HepG2 (cell line): ENCODE data around the gene PARN. TPM values are rescaled to one million over a fixed set of nuclear protein-coding genes. Genes with fewer than 3 reads are reported as not detected.

ENCODE experiments used
- AHR ChIP-seq: IDR thresholded peaks from 2 replicates; pipeline ENCODE4 v1.6.1; 2018; ENCODE audit warnings: missing genetic modification reagents, missing compliant biosample characterization
- ATF7 ChIP-seq, 2 experiments: fragments of 450-650 bp in 1 of 2; sonication (generic) in 1 of 2; formaldehyde crosslinking in 1 of 2; IDR thresholded peaks; 2 replicates each; pipeline versions ENCODE4 v1.4.0 to v1.6.1; 2016 to 2020; ENCODE audit warnings: antibody characterized with exemption in 1 of 2, mild to moderate bottlenecking in 1 of 2, missing genetic modification reagents in 1 of 2
- CHCHD3 ChIP-seq: sonication (generic); formaldehyde crosslinking; IDR thresholded peaks from 2 replicates; pipeline ENCODE4 v1.8.0; 2022; ENCODE audit warnings: mild to moderate bottlenecking, missing genetic modification reagents, moderate library complexity
- HIVEP1 ChIP-seq: sonication (generic); formaldehyde crosslinking; IDR thresholded peaks from 2 replicates; pipeline ENCODE4 v1.4.0; 2020; ENCODE audit warnings: mild to moderate bottlenecking, missing genetic modification reagents
- IRX3 ChIP-seq: sonication (generic); formaldehyde crosslinking; IDR thresholded peaks from 2 replicates; pipeline ENCODE4 v1.8.1; 2023; ENCODE audit warnings: mild to moderate bottlenecking, low read depth, missing genetic modification reagents, borderline replicate concordance
- KAT2B ChIP-seq: fragments of 150-350 bp; IDR thresholded peaks from 2 replicates; pipeline ENCODE4 v1.6.1; 2014; ENCODE audit warnings: low read depth, low read length, borderline replicate concordance
- KLF12 ChIP-seq: sonication (generic); formaldehyde crosslinking; IDR thresholded peaks from 2 replicates; pipeline ENCODE4 v1.4.0; 2020; ENCODE audit warnings: missing genetic modification reagents, borderline replicate concordance
- PCBP1 ChIP-seq: fragments of 200-400 bp; formaldehyde crosslinking; IDR thresholded peaks from 2 replicates; pipeline ENCODE4 v1.6.1; 2017; ENCODE audit warnings: mild to moderate bottlenecking, low read depth, low read length, borderline replicate concordance
- PRMT3 ChIP-seq: sonication (generic); formaldehyde crosslinking; IDR thresholded peaks from 2 replicates; pipeline ENCODE4 v1.8.1; 2022; ENCODE audit warnings: low read depth, mild to moderate bottlenecking, moderate library complexity, missing genetic modification reagents, borderline replicate concordance
- SNAPC2 ChIP-seq: sonication (generic); formaldehyde crosslinking; IDR thresholded peaks from 2 replicates; pipeline ENCODE4 v1.8.1; 2022; ENCODE audit warnings: mild to moderate bottlenecking, missing genetic modification reagents
- SYNCRIP ChIP-seq: fragments of 200-400 bp; formaldehyde crosslinking; IDR thresholded peaks from 2 replicates; pipeline ENCODE4 v1.6.1; 2018; ENCODE audit warnings: mild to moderate bottlenecking, low read depth, low read length; ENCODE audit not compliant: insufficient read depth
- TEAD2 ChIP-seq: sonication (generic); formaldehyde crosslinking; IDR thresholded peaks from 2 replicates; pipeline ENCODE4 v1.9.0; 2021; ENCODE audit warnings: missing genetic modification reagents
- ZNF20 ChIP-seq: sonication (generic); formaldehyde crosslinking; IDR thresholded peaks from 2 replicates; pipeline ENCODE4 v1.4.0; 2020; ENCODE audit warnings: mild to moderate bottlenecking, moderate library complexity, missing genetic modification reagents
- ZNF543 ChIP-seq: sonication (generic); formaldehyde crosslinking; IDR thresholded peaks from 2 replicates; pipeline ENCODE4 v1.4.0; 2020; ENCODE audit warnings: mild to moderate bottlenecking, missing genetic modification reagents
- ZNF781 ChIP-seq: sonication (generic); formaldehyde crosslinking; IDR thresholded peaks from 2 replicates; pipeline ENCODE4 v1.5.1; 2020; ENCODE audit warnings: borderline replicate concordance, mild to moderate bottlenecking, missing genetic modification reagents; ENCODE audit errors: not compliant biosample characterization
- polyA plus RNA-seq, 8 experiments: library from polyadenylated mRNA; depleted of rRNA in 3 of 8; stranded (reverse) in 7 of 8; unstranded in 1 of 8; fragments of >200 nt; fragmentation: Illumina TruSeq in 4 of 8; extraction: Trizol in 4 of 8; gene quantifications; 2 replicates each; pipeline versions ENCODE4 v1.2.1 to v1.2.3, GENCODE V29; 2011 to 2016; ENCODE audit warnings: low read depth in 4 of 8, missing spikeins in 1 of 8, mixed read lengths in 1 of 8; ENCODE audit not compliant: insufficient read depth in 1 of 8
- total RNA-seq, 5 experiments: library from RNA; depleted of rRNA; stranded (reverse); fragments of >200 nt; fragmentation: Illumina TruSeq; extraction: Trizol; gene quantifications; 2 replicates each; pipeline ENCODE4 v1.2.3, GENCODE V29; 2016; ENCODE audit warnings: low read depth in 1 of 5
- TF ChIP-seq, protein P1 (sequence below): sonication (generic); formaldehyde crosslinking; IDR thresholded peaks from 2 replicates; pipeline ENCODE4 v1.4.0; 2020; ENCODE audit warnings: mild to moderate bottlenecking, missing genetic modification reagents
- TF ChIP-seq, protein P2 (sequence below): sonication (generic); formaldehyde crosslinking; IDR thresholded peaks from 2 replicates; pipeline ENCODE4 v1.4.0; 2020; ENCODE audit warnings: missing genetic modification reagents, mild to moderate bottlenecking, borderline replicate concordance
- TF ChIP-seq, protein P3 (sequence below): sonication (generic); IDR thresholded peaks from 2 replicates; pipeline ENCODE4 v1.6.1; 2016; ENCODE audit warnings: low read depth, borderline replicate concordance
- TF ChIP-seq, protein P4 (sequence below): sonication (generic); formaldehyde crosslinking; IDR thresholded peaks from 2 replicates; pipeline ENCODE4 v1.8.1; 2023; ENCODE audit warnings: mild to moderate bottlenecking, missing genetic modification reagents
- TF ChIP-seq, protein P5 (sequence below): sonication (generic); formaldehyde crosslinking; IDR thresholded peaks from 2 replicates; pipeline ENCODE4 v1.8.1; 2023; ENCODE audit warnings: mild to moderate bottlenecking, moderate library complexity, missing genetic modification reagents

PARN gene
- total and polyA plus RNA-seq, 2 of the 13 experiments (the other 11 are each of a cell fraction or from before 2014, with no cell fraction given) = 13.3 to 47.6 TPM

DNA sequence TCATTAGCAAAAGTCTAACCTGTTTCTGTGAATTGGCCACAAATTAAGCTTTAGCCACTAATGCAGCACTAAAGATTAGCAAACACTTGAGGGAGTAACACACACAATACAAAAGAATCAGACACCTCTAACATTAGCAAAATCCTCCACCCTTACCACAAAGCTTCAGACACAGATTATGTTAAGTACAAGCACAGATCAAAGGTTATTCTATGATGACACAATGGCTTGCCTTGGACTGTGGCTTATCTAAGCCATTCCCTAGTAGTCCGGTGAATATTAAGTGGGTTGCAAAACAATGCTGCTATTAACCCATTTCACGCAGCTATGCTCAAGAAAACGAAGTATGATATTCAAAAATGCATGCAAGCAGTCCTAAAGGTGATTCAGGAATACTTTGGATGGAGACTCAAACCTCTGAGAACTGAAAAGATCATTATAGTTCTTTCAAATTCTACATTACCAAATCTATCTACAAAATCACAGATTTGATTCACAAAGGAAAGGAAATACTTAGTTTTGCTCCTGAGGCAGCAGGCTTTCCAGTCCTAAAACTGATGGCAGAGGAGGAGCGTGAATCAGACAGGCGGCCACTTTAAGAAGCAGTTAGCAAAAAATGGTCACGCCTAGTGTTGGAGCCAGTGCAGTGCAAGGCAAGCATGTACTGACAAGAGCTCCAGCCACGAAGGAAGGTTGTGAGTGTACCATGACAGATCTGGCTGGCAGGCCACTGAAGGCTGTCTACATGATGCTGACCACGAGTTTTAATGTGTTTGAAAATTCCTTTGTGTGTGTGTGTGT, 67.2 kb downstream of the PARN start (continued):
- TF ChIP-seq, protein P1, sequence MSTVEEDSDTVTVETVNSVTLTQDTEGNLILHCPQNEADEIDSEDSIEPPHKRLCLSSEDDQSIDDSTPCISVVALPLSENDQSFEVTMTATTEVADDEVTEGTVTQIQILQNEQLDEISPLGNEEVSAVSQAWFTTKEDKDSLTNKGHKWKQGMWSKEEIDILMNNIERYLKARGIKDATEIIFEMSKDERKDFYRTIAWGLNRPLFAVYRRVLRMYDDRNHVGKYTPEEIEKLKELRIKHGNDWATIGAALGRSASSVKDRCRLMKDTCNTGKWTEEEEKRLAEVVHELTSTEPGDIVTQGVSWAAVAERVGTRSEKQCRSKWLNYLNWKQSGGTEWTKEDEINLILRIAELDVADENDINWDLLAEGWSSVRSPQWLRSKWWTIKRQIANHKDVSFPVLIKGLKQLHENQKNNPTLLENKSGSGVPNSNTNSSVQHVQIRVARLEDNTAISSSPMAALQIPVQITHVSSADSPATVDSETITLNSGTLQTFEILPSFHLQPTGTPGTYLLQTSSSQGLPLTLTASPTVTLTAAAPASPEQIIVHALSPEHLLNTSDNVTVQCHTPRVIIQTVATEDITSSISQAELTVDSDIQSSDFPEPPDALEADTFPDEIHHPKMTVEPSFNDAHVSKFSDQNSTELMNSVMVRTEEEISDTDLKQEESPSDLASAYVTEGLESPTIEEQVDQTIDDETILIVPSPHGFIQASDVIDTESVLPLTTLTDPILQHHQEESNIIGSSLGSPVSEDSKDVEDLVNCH = no peak
- TF ChIP-seq HIVEP1 (CRISPR knock-in tag) (no peak), ATF7 (IDR thresholded peaks at IDR 0.05) (peak; percentile 82), ATF7 (CRISPR knock-in tag; IDR thresholded peaks at IDR 0.05) (no peak; the same call in 1 of the 2 replicates), PRMT3 (no peak), KAT2B (no peak), AHR (no peak), IRX3 (no peak), CHCHD3 (CRISPR knock-in tag) (no peak), ZNF20 (CRISPR knock-in tag) (no peak), ZNF781 (CRISPR knock-in tag) (no peak), PCBP1 (no peak), ZNF543 (CRISPR knock-in tag) (no peak), TEAD2 (CRISPR knock-in tag) (no peak), KLF12 (CRISPR knock-in tag) (peak; percentile 69), SNAPC2 (peak; percentile 94; the same call in 1 of the 2 replicates), SYNCRIP (no peak)
- TF ChIP-seq, protein P2, sequence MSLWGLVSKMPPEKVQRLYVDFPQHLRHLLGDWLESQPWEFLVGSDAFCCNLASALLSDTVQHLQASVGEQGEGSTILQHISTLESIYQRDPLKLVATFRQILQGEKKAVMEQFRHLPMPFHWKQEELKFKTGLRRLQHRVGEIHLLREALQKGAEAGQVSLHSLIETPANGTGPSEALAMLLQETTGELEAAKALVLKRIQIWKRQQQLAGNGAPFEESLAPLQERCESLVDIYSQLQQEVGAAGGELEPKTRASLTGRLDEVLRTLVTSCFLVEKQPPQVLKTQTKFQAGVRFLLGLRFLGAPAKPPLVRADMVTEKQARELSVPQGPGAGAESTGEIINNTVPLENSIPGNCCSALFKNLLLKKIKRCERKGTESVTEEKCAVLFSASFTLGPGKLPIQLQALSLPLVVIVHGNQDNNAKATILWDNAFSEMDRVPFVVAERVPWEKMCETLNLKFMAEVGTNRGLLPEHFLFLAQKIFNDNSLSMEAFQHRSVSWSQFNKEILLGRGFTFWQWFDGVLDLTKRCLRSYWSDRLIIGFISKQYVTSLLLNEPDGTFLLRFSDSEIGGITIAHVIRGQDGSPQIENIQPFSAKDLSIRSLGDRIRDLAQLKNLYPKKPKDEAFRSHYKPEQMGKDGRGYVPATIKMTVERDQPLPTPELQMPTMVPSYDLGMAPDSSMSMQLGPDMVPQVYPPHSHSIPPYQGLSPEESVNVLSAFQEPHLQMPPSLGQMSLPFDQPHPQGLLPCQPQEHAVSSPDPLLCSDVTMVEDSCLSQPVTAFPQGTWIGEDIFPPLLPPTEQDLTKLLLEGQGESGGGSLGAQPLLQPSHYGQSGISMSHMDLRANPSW (CRISPR knock-in tag) = no peak
- TF ChIP-seq, protein P3, sequence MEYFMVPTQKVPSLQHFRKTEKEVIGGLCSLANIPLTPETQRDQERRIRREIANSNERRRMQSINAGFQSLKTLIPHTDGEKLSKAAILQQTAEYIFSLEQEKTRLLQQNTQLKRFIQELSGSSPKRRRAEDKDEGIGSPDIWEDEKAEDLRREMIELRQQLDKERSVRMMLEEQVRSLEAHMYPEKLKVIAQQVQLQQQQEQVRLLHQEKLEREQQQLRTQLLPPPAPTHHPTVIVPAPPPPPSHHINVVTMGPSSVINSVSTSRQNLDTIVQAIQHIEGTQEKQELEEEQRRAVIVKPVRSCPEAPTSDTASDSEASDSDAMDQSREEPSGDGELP = no peak
- TF ChIP-seq, protein P4, sequence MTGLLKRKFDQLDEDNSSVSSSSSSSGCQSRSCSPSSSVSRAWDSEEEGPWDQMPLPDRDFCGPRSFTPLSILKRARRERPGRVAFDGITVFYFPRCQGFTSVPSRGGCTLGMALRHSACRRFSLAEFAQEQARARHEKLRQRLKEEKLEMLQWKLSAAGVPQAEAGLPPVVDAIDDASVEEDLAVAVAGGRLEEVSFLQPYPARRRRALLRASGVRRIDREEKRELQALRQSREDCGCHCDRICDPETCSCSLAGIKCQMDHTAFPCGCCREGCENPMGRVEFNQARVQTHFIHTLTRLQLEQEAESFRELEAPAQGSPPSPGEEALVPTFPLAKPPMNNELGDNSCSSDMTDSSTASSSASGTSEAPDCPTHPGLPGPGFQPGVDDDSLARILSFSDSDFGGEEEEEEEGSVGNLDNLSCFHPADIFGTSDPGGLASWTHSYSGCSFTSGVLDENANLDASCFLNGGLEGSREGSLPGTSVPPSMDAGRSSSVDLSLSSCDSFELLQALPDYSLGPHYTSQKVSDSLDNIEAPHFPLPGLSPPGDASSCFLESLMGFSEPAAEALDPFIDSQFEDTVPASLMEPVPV (CRISPR knock-in tag) = no peak
- TF ChIP-seq, protein P5, sequence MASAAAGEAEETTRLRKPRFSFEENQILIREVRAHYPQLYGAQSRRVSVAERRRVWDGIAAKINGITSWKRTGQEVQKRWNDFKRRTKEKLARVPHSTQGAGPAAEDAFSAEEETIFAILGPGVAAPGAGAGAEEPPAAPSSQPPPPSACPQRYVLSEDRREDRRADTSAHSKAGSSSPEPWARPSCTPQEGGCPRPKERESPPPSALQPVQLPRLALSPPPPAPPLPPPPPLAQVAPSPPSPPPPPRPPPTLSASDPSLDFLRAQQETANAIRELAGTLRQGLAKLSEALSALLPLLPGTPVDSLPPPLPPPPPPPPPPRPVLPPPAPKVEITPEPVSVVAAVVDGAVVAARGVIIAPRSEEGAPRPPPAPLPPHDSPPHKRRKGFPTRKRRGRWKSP (CRISPR knock-in tag) = no peak
